ENCODE data around the gene GNL3. TPM values are rescaled to one million over a fixed set of nuclear protein-coding genes. Genes with fewer than 3 reads are reported as not detected.

Gene GNL3
- total and polyA plus RNA-seq, 12 donors, result 20.6 to 60.4 (median 25.8) TPM

DNA sequence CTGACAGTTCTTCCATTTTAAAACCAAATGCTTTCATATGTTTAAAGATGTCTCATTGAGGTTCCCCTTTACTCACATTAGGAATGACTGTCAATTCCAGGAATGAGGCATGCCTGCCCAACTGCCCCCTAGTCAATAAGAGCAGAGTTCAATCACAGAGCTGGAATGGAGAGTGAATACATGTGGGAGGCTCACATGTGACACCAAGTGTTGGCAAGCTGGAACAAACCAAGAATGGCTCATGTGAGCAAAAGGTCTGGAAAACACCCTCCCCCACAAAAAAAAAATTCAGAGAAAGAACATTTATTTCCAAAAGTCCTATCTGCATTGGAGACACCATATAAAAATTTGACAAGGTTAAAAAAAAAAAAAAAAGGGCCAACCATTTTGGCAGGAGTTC, 3.8 kb upstream of the GNL3 start:
- peak overlapping the region in 1 of 10 donors; percentile 9 for H3K4me3 ChIP-seq
- TF ChIP-seq, protein P1, sequence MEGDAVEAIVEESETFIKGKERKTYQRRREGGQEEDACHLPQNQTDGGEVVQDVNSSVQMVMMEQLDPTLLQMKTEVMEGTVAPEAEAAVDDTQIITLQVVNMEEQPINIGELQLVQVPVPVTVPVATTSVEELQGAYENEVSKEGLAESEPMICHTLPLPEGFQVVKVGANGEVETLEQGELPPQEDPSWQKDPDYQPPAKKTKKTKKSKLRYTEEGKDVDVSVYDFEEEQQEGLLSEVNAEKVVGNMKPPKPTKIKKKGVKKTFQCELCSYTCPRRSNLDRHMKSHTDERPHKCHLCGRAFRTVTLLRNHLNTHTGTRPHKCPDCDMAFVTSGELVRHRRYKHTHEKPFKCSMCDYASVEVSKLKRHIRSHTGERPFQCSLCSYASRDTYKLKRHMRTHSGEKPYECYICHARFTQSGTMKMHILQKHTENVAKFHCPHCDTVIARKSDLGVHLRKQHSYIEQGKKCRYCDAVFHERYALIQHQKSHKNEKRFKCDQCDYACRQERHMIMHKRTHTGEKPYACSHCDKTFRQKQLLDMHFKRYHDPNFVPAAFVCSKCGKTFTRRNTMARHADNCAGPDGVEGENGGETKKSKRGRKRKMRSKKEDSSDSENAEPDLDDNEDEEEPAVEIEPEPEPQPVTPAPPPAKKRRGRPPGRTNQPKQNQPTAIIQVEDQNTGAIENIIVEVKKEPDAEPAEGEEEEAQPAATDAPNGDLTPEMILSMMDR (IDR thresholded peaks at IDR 0.05), result peak in 3 of 9 donors; percentile 25 to 33 (median 30)
- H3K4me1 ChIP-seq, result peaks cover 0 to 72% (median 61%) of the 10 kb centered on the region in 9 donors
- intact Hi-C loops (cut with DNase I), result loop anchor here in 6 of 10 donors (10.0 kb wide), 3 partner anchors 207 to 227 kb away; partner anchors contain the start of genes NISCH (in 3 of the 6) and TNNC1 (in 3 of the 6)
- peak overlapping the region in 7 of 10 donors; percentile 23 to 69 (median 46) for H3K27ac ChIP-seq
- no peaks in the 10 kb centered on the region for H3K9me3 ChIP-seq
- DNase-seq (peak in 1 of 2 donors; percentile 19), ATAC-seq (peak in 4 of 8 donors; percentile 14 to 41 (median 30))
- H3K36me3 ChIP-seq, result peaks cover 0 to 51% (median 18%) of the 10 kb centered on the region in 9 donors
- H3K27me3 ChIP-seq, result no peaks in the 10 kb centered on the region

DNA sequence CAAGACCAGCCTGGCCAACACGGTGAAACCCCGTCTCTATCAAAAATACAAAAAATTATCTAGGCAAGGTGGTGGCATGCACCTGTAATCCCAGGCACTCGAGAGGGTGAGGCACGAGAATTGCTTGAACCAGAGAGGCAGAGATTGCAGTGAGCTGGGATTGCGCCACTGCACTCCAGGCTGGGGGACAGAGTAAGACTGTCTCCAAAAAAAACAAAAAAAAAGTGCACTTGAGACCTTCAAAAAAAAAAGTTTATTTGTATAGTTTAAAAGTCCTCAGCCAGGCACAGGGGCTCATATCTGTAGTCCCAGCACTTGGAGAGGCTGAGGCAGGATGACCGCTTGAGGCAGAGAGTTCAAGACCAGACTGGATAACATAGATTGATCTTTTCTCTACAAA, 2.2 kb upstream of the GNL3 start:
- intact Hi-C loops (cut with DNase I), result loop anchor here in 6 of 10 donors (10.0 kb wide), 3 partner anchors 209 to 229 kb away; partner anchors contain the start of genes NISCH (in 3 of the 6) and TNNC1 (in 3 of the 6)

DNA sequence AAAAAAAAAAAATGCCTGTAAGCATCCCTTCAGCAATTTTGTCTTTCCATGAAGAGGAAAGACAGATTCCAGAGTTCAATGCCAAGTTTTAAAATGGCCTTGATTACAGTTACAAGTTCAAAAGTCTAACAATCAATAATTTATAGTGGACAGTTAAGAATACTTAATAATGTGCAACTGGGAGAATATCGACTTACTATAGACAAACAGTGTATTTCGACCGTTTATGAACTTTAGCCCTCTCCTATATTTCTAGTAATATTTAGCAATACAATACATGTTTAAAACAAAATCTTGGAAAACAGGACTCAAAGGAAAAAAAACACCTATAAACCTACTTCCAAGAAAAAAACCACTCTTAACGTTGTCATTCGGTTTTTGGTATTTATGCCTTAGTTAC, 1.6 kb upstream of the GNL3 start:
- intact Hi-C loops (cut with DNase I), result loop anchor here in 6 of 10 donors (10.0 kb wide), 3 partner anchors 209 to 229 kb away; partner anchors contain the start of genes NISCH (in 3 of the 6) and TNNC1 (in 3 of the 6)
- H3K27ac ChIP-seq, result peak overlapping the region in 5 of 10 donors; percentile 93 to 99 (median 98)
- peaks cover 0 to 51% (median 21%) of the 10 kb centered on the region in 9 donors for H3K36me3 ChIP-seq

More for the DNA sequence above, 2.2 kb upstream of the GNL3 start:
- DNase-seq (peak in 1 of 2 donors; percentile 20), ATAC-seq (no peak)
- peaks cover 0 to 51% (median 20%) of the 10 kb centered on the region in 9 donors for H3K36me3 ChIP-seq
- H3K4me3 ChIP-seq, result no peak overlapping the region
- peak overlapping the region in 2 of 10 donors; percentile 10 to 17 for H3K27ac ChIP-seq
- TF ChIP-seq, protein P1 (IDR thresholded peaks at IDR 0.05), result no peak
- no peaks in the 10 kb centered on the region for H3K9me3 ChIP-seq
- H3K27me3 ChIP-seq, result no peaks in the 10 kb centered on the region
- 72 to 86% methylated on average over 6 of the region's 6 CpGs for WGBS, 2 donors
- H3K4me1 ChIP-seq, result peaks cover 0 to 79% (median 64%) of the 10 kb centered on the region in 9 donors

DNA sequence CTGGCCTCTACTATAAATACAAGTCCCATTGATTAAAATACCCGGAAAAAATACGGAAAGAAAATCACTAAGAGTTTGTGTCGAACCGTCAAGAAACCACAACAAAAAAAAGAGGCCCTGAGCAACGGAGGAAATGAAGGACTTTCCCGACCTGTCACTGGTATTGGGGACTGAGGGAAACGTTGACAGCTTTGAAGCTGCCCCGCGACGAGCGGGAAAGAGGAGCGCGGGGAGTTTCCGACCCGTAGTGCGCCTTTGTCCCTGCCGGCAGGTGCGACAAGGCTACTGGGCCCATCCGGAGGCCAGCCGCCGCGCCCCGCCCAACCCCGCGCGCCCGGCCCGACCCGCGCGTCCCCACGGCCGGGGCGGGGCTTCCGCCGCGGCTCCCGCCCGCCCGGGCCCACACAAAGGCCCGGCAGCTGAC, 535 bp upstream of the GNL3 start:
- TF ChIP-seq, protein P1 (IDR thresholded peaks at IDR 0.05), result no peak
- intact Hi-C loops (cut with DNase I), result loop anchor here in 6 of 10 donors (10.0 kb wide), 3 partner anchors 210 to 230 kb away; partner anchors contain the start of genes NISCH (in 3 of the 6) and TNNC1 (in 3 of the 6)
- Histone ChIP-seq H3K27me3 (no peaks in the 10 kb centered on the region), H3K36me3 (peaks cover 0 to 51% (median 33%) of the 10 kb centered on the region in 9 donors), H3K4me1 (peaks cover 0 to 62% (median 56%) of the 10 kb centered on the region in 9 donors), H3K4me3 (peak overlapping the region; percentile 42 to 95 (median 76)), H3K27ac (peak overlapping the region; percentile 91 to 99 (median 98)), H3K9me3 (no peaks in the 10 kb centered on the region)
- 1% methylated on average over 37 to 41 of the region's 41 CpGs for WGBS, 2 donors
- DNase-seq (peak; percentile 79 to 82), ATAC-seq (peak; percentile 83 to 97 (median 91))

More for the DNA sequence above, 1.6 kb upstream of the GNL3 start:
- Histone ChIP-seq H3K4me1 (peaks cover 0 to 73% (median 64%) of the 10 kb centered on the region in 9 donors), H3K27me3 (no peaks in the 10 kb centered on the region), H3K4me3 (peak overlapping the region in 6 of 10 donors; percentile 66 to 95 (median 78)), H3K9me3 (no peaks in the 10 kb centered on the region)
- DNase-seq (no peak), ATAC-seq (no peak)
- TF ChIP-seq, protein P1 (IDR thresholded peaks at IDR 0.05), result no peak
- WGBS, 2 donors, result 61 to 62% methylated on average over 5 of the region's 5 CpGs
